ENCODE data around the gene LCMT1.

LCMT1 gene

GRCh38 chr16:25135254-25135878 lies 23.8 kb downstream of the LCMT1 start:
- no peak overlapping the region for H2AFZ ChIP-seq (ENCODE audit: low read depth, low read length)
- no peaks in the 10 kb centered on the region for H3K9me3 ChIP-seq (ENCODE audit: insufficient read depth, low read length)
- H3K4me2 ChIP-seq (ENCODE audit: low read length) = no peak overlapping the region
- peaks cover 4% of the 10 kb centered on the region for H3K36me3 ChIP-seq (replicated peaks; ENCODE audit: low read depth, low read length)
- H3K27me3 ChIP-seq (ENCODE audit: low read depth, low read length) = no peaks in the 10 kb centered on the region
- no peak overlapping the region for H3K27ac ChIP-seq (ENCODE audit: low read length)
- no peak overlapping the region for H3K4me3 ChIP-seq (ENCODE audit: low read length)
- H3K79me2 ChIP-seq (ENCODE audit: low read length) = no peaks in the 10 kb centered on the region
- H4K20me1 ChIP-seq (ENCODE audit: insufficient read depth, low read length) = no peaks in the 10 kb centered on the region
- H3K4me1 ChIP-seq (ENCODE audit: low read length) = no peaks in the 10 kb centered on the region
- H3K9ac ChIP-seq (ENCODE audit: low read length) = no peak overlapping the region
- TF ChIP-seq CTCF (IDR thresholded peaks at IDR 0.05; ENCODE audit: low read depth, low read length) (no peak), EZH2phosphoT487 (IDR thresholded peaks at IDR 0.05; ENCODE audit: low read depth) (no peak)

DNA sequence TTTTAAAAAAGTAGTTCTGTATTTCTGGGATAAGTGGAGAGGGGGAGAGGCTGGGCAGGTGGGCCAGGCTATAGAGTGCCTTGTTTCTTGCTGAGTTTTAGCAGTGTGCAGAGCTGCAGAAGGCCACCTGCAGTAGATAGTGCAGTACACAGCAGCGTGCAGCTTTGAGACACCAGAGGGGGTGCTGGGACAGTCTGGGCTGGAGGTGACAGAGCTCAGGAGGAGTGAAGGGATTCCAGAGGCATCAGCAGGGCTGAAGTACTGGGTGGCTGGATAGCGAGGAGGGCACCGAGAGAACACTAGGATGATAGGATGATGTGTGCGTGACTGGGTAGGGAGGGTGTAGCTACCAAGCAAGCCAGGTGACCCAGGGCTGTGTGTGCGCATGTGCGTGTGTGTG lies 26.6 kb downstream of the LCMT1 start:
- Histone ChIP-seq H2AFZ (ENCODE audit: low read depth, low read length) (no peak overlapping the region), H3K4me2 (ENCODE audit: low read length) (no peak overlapping the region), H3K27ac (ENCODE audit: low read length) (no peak overlapping the region), H3K9ac (ENCODE audit: low read length) (no peak overlapping the region), H3K9me3 (ENCODE audit: insufficient read depth, low read length) (no peaks in the 10 kb centered on the region), H3K4me3 (ENCODE audit: low read length) (no peak overlapping the region), H4K20me1 (ENCODE audit: insufficient read depth, low read length) (no peaks in the 10 kb centered on the region), H3K4me1 (ENCODE audit: low read length) (no peaks in the 10 kb centered on the region), H3K79me2 (ENCODE audit: low read length) (no peaks in the 10 kb centered on the region), H3K27me3 (ENCODE audit: low read depth, low read length) (no peaks in the 10 kb centered on the region), H3K36me3 (replicated peaks; ENCODE audit: low read depth, low read length) (peaks cover 6% of the 10 kb centered on the region)
- TF ChIP-seq EZH2phosphoT487 (IDR thresholded peaks at IDR 0.05; ENCODE audit: low read depth) = no peak

DNA sequence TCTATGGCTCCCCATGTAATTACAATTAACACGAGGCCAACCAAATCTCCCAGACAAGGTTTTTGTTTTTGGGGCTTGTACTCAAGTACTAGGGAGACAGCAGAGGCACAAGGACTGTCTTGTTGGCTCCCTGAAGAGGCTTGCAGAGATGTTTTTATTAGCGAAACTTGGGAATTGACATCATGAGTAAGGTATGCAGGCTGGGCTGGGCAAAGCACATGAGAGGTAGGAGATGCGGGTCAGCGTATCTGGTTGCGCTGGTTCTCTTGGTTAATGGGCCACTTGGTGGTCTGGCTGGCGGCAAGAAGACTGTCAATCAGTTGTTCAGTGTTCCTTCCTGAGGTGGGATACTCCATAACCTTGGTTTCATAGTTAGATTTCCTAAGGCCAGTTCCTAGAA lies 28.9 kb downstream of the LCMT1 start:
- no peak overlapping the region for H3K9ac ChIP-seq (ENCODE audit: low read length)
- no peak overlapping the region for H3K4me2 ChIP-seq (ENCODE audit: low read length)
- no peaks in the 10 kb centered on the region for H3K79me2 ChIP-seq (ENCODE audit: low read length)
- H3K36me3 ChIP-seq (replicated peaks; ENCODE audit: low read depth, low read length) = peaks cover 2% of the 10 kb centered on the region
- H3K27me3 ChIP-seq (ENCODE audit: low read depth, low read length) = no peaks in the 10 kb centered on the region
- no peak overlapping the region for H2AFZ ChIP-seq (ENCODE audit: low read depth, low read length)
- TF ChIP-seq EZH2phosphoT487 (IDR thresholded peaks at IDR 0.05; ENCODE audit: low read depth) (no peak), CTCF (IDR thresholded peaks at IDR 0.05; ENCODE audit: low read depth, low read length) (no peak)
- H3K4me3 ChIP-seq (ENCODE audit: low read length) = no peak overlapping the region
- H3K9me3 ChIP-seq (ENCODE audit: insufficient read depth, low read length) = no peaks in the 10 kb centered on the region
- H3K4me1 ChIP-seq (ENCODE audit: low read length) = no peaks in the 10 kb centered on the region
- H4K20me1 ChIP-seq (ENCODE audit: insufficient read depth, low read length) = no peaks in the 10 kb centered on the region
- no peak overlapping the region for H3K27ac ChIP-seq (ENCODE audit: low read length)

- no peak for TF ChIP-seq EZH2phosphoT487 (IDR thresholded peaks at IDR 0.05; ENCODE audit: low read depth)
- no peak for TF ChIP-seq CTCF (IDR thresholded peaks at IDR 0.05; ENCODE audit: low read depth, low read length)
- Histone ChIP-seq H3K27ac (ENCODE audit: low read length) (no peak overlapping the region), H4K20me1 (ENCODE audit: insufficient read depth, low read length) (no peaks in the 10 kb centered on the region), H3K4me1 (ENCODE audit: low read length) (no peaks in the 10 kb centered on the region), H3K4me3 (ENCODE audit: low read length) (no peak overlapping the region), H3K79me2 (ENCODE audit: low read length) (no peaks in the 10 kb centered on the region), H3K9ac (ENCODE audit: low read length) (no peak overlapping the region), H2AFZ (ENCODE audit: low read depth, low read length) (no peak overlapping the region), H3K27me3 (ENCODE audit: low read depth, low read length) (no peaks in the 10 kb centered on the region), H3K4me2 (ENCODE audit: low read length) (no peak overlapping the region), H3K36me3 (replicated peaks; ENCODE audit: low read depth, low read length) (peaks cover 2% of the 10 kb centered on the region), H3K9me3 (ENCODE audit: insufficient read depth, low read length) (no peaks in the 10 kb centered on the region)
Measured at GRCh38 chr16:25141648-25142047, 30.1 kb downstream of the LCMT1 start.

All from OCI-LY3 (cell line).